Tongue (tissue), 2 donors: Measurements from ENCODE around the gene PSMA1. TPM values are rescaled to one million over a fixed set of nuclear protein-coding genes. Genes with fewer than 3 reads are reported as not detected.

Experiments used
- small RNA-seq: library from RNA; depleted of rRNA; stranded (forward); fragments of <200 nt; gene quantifications from one replicate; pipeline ENCODE3, GENCODE V24; 2014; ENCODE audit warnings: low replicate concordance
- total RNA-seq: library from RNA; depleted of rRNA; stranded (reverse); fragments of >200 nt; gene quantifications from one replicate; pipeline ENCODE4 v1.2.3, GENCODE V29; 2014

PSMA1 gene
- total RNA-seq, 1 donor from 2014 or later = 99.0 TPM

Small RNAs within 50 kb of the gene (small RNA-seq; reads per million reads assigned to genes)
- gene RNU7-49P = not detected

Other genes starting within 250 kb of the PSMA1 start
- gene RRAS2, start 161.2 kb downstream of the PSMA1 start, total RNA-seq = 67.2 TPM
- 173 TPM for gene COPB1, start 20.6 kb downstream of the PSMA1 start, total RNA-seq
- gene PDE3B, start 123.4 kb upstream of the PSMA1 start, total RNA-seq = 14.8 TPM